Measurements from ENCODE around the gene PDZD8.

PDZD8 gene

GRCh38 chr10:117342641-117343040, 32.6 kb downstream of the PDZD8 start:
- DNase-seq (ENCODE audit: low read depth): no peak
- H3K4me3 ChIP-seq (ENCODE audit: low read depth, low read length): no peak overlapping the region
- no peak for TF ChIP-seq MYC (IDR thresholded peaks at IDR 0.05; ENCODE audit: low read depth, low read length)
- no peak for TF ChIP-seq CTCF (IDR thresholded peaks at IDR 0.05; ENCODE audit: low read depth, low read length)
- TF ChIP-seq POLR2A (IDR thresholded peaks at IDR 0.05; ENCODE audit: extremely low read depth, insufficient read length): no peak
- no peak for TF ChIP-seq MAX (IDR thresholded peaks at IDR 0.05; ENCODE audit: low read depth, low read length)

GRCh38 chr10:117341061-117341460, 34.2 kb downstream of the PDZD8 start:
- TF ChIP-seq MYC (IDR thresholded peaks at IDR 0.05; ENCODE audit: low read depth, low read length): no peak
- TF ChIP-seq MAX (IDR thresholded peaks at IDR 0.05; ENCODE audit: low read depth, low read length): no peak
- TF ChIP-seq POLR2A (IDR thresholded peaks at IDR 0.05; ENCODE audit: extremely low read depth, insufficient read length): no peak
- no peak for TF ChIP-seq CTCF (IDR thresholded peaks at IDR 0.05; ENCODE audit: low read depth, low read length)
- no peak overlapping the region for H3K4me3 ChIP-seq (ENCODE audit: low read depth, low read length)

GRCh38 chr10:117339979-117340378, 35.3 kb downstream of the PDZD8 start:
- H3K4me3 ChIP-seq (ENCODE audit: low read depth, low read length): no peak overlapping the region
- no peak for TF ChIP-seq MYC (IDR thresholded peaks at IDR 0.05; ENCODE audit: low read depth, low read length)
- TF ChIP-seq CTCF (IDR thresholded peaks at IDR 0.05; ENCODE audit: low read depth, low read length): no peak
- no peak for TF ChIP-seq MAX (IDR thresholded peaks at IDR 0.05; ENCODE audit: low read depth, low read length)
- no peak for TF ChIP-seq POLR2A (IDR thresholded peaks at IDR 0.05; ENCODE audit: extremely low read depth, insufficient read length)
- DNase-seq (ENCODE audit: low read depth): no peak

More at GRCh38 chr10:117341061-117341460, 34.2 kb downstream of the PDZD8 start:
- DNase-seq (ENCODE audit: low read depth): no peak

- no peak for TF ChIP-seq CTCF (IDR thresholded peaks at IDR 0.05; ENCODE audit: low read depth, low read length)
- TF ChIP-seq MYC (IDR thresholded peaks at IDR 0.05; ENCODE audit: low read depth, low read length): no peak
- TF ChIP-seq MAX (IDR thresholded peaks at IDR 0.05; ENCODE audit: low read depth, low read length): no peak
- TF ChIP-seq POLR2A (IDR thresholded peaks at IDR 0.05; ENCODE audit: extremely low read depth, insufficient read length): no peak
- no peak for DNase-seq (ENCODE audit: low read depth)
- no peak overlapping the region for H3K4me3 ChIP-seq (ENCODE audit: low read depth, low read length)
Observed at GRCh38 chr10:117339578-117339977, 35.7 kb downstream of the PDZD8 start.

GRCh38 chr10:117334926-117335325, 40.3 kb downstream of the PDZD8 start:
- H3K4me3 ChIP-seq (ENCODE audit: low read depth, low read length): no peak overlapping the region
- TF ChIP-seq POLR2A (IDR thresholded peaks at IDR 0.05; ENCODE audit: extremely low read depth, insufficient read length): no peak
- TF ChIP-seq CTCF (IDR thresholded peaks at IDR 0.05; ENCODE audit: low read depth, low read length): no peak
- no peak for TF ChIP-seq MYC (IDR thresholded peaks at IDR 0.05; ENCODE audit: low read depth, low read length)
- no peak for TF ChIP-seq MAX (IDR thresholded peaks at IDR 0.05; ENCODE audit: low read depth, low read length)
- DNase-seq (ENCODE audit: low read depth): no peak

- TF ChIP-seq CTCF (IDR thresholded peaks at IDR 0.05; ENCODE audit: low read depth, low read length) (no peak), MYC (IDR thresholded peaks at IDR 0.05; ENCODE audit: low read depth, low read length) (no peak), MAX (IDR thresholded peaks at IDR 0.05; ENCODE audit: low read depth, low read length) (no peak), POLR2A (IDR thresholded peaks at IDR 0.05; ENCODE audit: extremely low read depth, insufficient read length) (no peak)
- DNase-seq (ENCODE audit: low read depth): no peak
- no peak overlapping the region for H3K4me3 ChIP-seq (ENCODE audit: low read depth, low read length)
Observed at GRCh38 chr10:117334066-117334465, 41.2 kb downstream of the PDZD8 start.
